GM19239 (cell line): ENCODE data around the gene SIRT4.
"Not testable (repeated sequence)": the region's sequence is repeated elsewhere in the genome, so short reads cannot be mapped to it uniquely, and the experiment has no call there.

Experiments used
- DNase-seq: peaks from one replicate; pipeline ENCODE4 v3.0.0; 2011; ENCODE audit warnings: low spot score; ENCODE audit not compliant: insufficient read length
- FAIRE-seq: peaks from 2 replicates; lab custom pipeline; 2011; peaks lifted over from hg19 to GRCh38; lab: Jason Lieb, UNC

Gene SIRT4

GRCh38 chr12:120332041-120332440 is 29.9 kb downstream of the SIRT4 start:
- FAIRE-seq, result no peak
- no peak for DNase-seq

- no peak for DNase-seq
- FAIRE-seq, result no peak
These were observed 30.4 kb downstream of the SIRT4 start for GRCh38 chr12:120332523-120332922.

GRCh38 chr12:120335447-120335846 is 33.3 kb downstream of the SIRT4 start:
- DNase-seq, result not testable (repeated sequence)
- peak; percentile 60 for FAIRE-seq

- not testable (repeated sequence) for FAIRE-seq, DNase-seq
These were observed 34.3 kb downstream of the SIRT4 start for GRCh38 chr12:120336392-120336791.

- FAIRE-seq (no peak), DNase-seq (no peak)
These were observed 35.6 kb downstream of the SIRT4 start for GRCh38 chr12:120337730-120338129.

- DNase-seq, result no peak
- no peak for FAIRE-seq
These were observed 37.1 kb downstream of the SIRT4 start for GRCh38 chr12:120339256-120339655.

GRCh38 chr12:120342175-120343038 is 40.3 kb downstream of the SIRT4 start:
- DNase-seq (no peak), FAIRE-seq (no peak)

- DNase-seq (no peak), FAIRE-seq (no peak)
These were observed 41.0 kb downstream of the SIRT4 start for GRCh38 chr12:120343039-120343537.

- DNase-seq (no peak), FAIRE-seq (no peak)
These were observed 41.6 kb downstream of the SIRT4 start for GRCh38 chr12:120343692-120344091.

- FAIRE-seq (no peak), DNase-seq (no peak)
These were observed 43.9 kb downstream of the SIRT4 start for GRCh38 chr12:120346031-120346430.

- no peak for DNase-seq
- FAIRE-seq, result no peak
These were observed 44.6 kb downstream of the SIRT4 start for GRCh38 chr12:120346681-120347080.

- FAIRE-seq (no peak), DNase-seq (no peak)
These were observed 45.6 kb downstream of the SIRT4 start for GRCh38 chr12:120347766-120348165.

GRCh38 chr12:120350576-120351350 is 48.6 kb downstream of the SIRT4 start:
- DNase-seq (no peak), FAIRE-seq (no peak)

GRCh38 chr12:120352117-120352516 is 50.0 kb downstream of the SIRT4 start:
- no peak for FAIRE-seq
- no peak for DNase-seq

GRCh38 chr12:120353136-120353535 is 51.0 kb downstream of the SIRT4 start:
- DNase-seq, result no peak
- no peak for FAIRE-seq

- no peak for FAIRE-seq
- no peak for DNase-seq
These were observed 51.6 kb downstream of the SIRT4 start for GRCh38 chr12:120353556-120354317.

- FAIRE-seq (peak; percentile 89), DNase-seq (peak; percentile 95)
These were observed 54.5 kb downstream of the SIRT4 start for GRCh38 chr12:120356567-120357030.

- DNase-seq, result no peak
These were observed 55.0 kb downstream of the SIRT4 start for GRCh38 chr12:120357104-120357503.

GRCh38 chr12:120358412-120359100 is 56.4 kb downstream of the SIRT4 start:
- DNase-seq (no peak), FAIRE-seq (no peak)

More at GRCh38 chr12:120357104-120357503, 55.0 kb downstream of the SIRT4 start:
- FAIRE-seq, result no peak

GRCh38 chr12:120359128-120359527 is 57.0 kb downstream of the SIRT4 start:
- DNase-seq (no peak), FAIRE-seq (no peak)
